GM12878 (cell line): ENCODE results near the gene C19orf12. TPM values are rescaled to one million over a fixed set of nuclear protein-coding genes. Genes with fewer than 3 reads are reported as not detected.

Experiments used
- ATAC-seq: fragments of 200-7000 bp; cut with Tn5 transposase; 3 replicates; pipeline ENCODE4 v1.9.1; 2020; ENCODE audit warnings: mild to moderate bottlenecking, moderate library complexity
- BruUV-seq: library from RNA; stranded (reverse); fragments of 400-500 nt; replicated peaks from 2 replicates; lab custom pipeline; 2021; lab: Mats Ljungman, UMichigan
- CTCF ChIA-PET: fragments of 300-600 bp; sonication (Branson Sonifier 250); formaldehyde crosslinking; extraction: SDS; loops from one replicate; lab custom pipeline; 2021; ENCODE audit warnings: inconsistent platforms; lab: Yijun Ruan, JAX
- POLR2A ChIA-PET: fragments of 350-600 bp; formaldehyde crosslinking; extraction: SDS; loops from one replicate; lab custom pipeline; 2021; ENCODE audit warnings: inconsistent platforms; lab: Charles Lee
- RAD21 ChIA-PET: fragments of 300-600 bp; sonication (Branson Sonifier 250); formaldehyde crosslinking; loops from one replicate; lab custom pipeline; 2023; ENCODE audit warnings: antibody characterized with exemption; ENCODE audit not compliant: unreplicated experiment; lab: Charles Lee
- SMC1A ChIA-PET: fragments of 300-600 bp; sonication (Branson Sonifier 250); formaldehyde crosslinking; loops from one replicate; lab custom pipeline; 2023; ENCODE audit not compliant: unreplicated experiment, uncharacterized antibody; lab: Charles Lee
- DNase-seq: peaks from one replicate; pipeline ENCODE4 v3.0.0-alpha.2; 2011; ENCODE audit warnings: low read depth, low spot score
- FAIRE-seq: peaks from 3 replicates; lab custom pipeline; 2011; peaks lifted over from hg19 to GRCh38; lab: Jason Lieb, UNC
- H2AFZ ChIP-seq: 2 replicates; pipeline ENCODE4 v1.6.0; 2011; ENCODE audit warnings: low read depth, low read length, control low read depth; ENCODE audit not compliant: control insufficient read depth
- H3K27ac ChIP-seq: 2 replicates; pipeline ENCODE4 v1.5.1; 2011; ENCODE audit warnings: control low read depth; ENCODE audit not compliant: control insufficient read depth, insufficient read depth
- H3K27me3 ChIP-seq, 2 experiments: replicated peaks in 1 of 2; 2 replicates each; pipeline versions ENCODE4 v1.6.0 to v1.6.1; 2011; ENCODE audit warnings: low read length in 1 of 2; ENCODE audit not compliant: control insufficient read depth in 2 of 2, insufficient read depth in 2 of 2
- H3K36me3 ChIP-seq, 2 experiments: 2 replicates each; pipeline ENCODE4 v1.5.1; 2011; ENCODE audit warnings: low read length in 1 of 2; ENCODE audit not compliant: control insufficient read depth in 2 of 2, insufficient read depth in 2 of 2
- H3K4me1 ChIP-seq: 2 replicates; pipeline ENCODE4 v1.6.1; 2011; ENCODE audit warnings: mild to moderate bottlenecking, low read length, moderate library complexity, mixed read lengths; ENCODE audit not compliant: control insufficient read depth, insufficient read depth
- H3K4me2 ChIP-seq: 2 replicates; pipeline ENCODE4 v1.6.0; 2011; ENCODE audit warnings: control low read depth; ENCODE audit not compliant: control insufficient read depth, insufficient read depth
- H3K4me3 ChIP-seq: fragments of 200-600 bp; sonication (generic); 2 replicates; pipeline ENCODE4 v1.5.1; 2016
- H3K79me2 ChIP-seq: 2 replicates; pipeline ENCODE4 v1.6.0; 2011; ENCODE audit warnings: low read length; ENCODE audit not compliant: control insufficient read depth, insufficient read depth
- H3K9ac ChIP-seq: 2 replicates; pipeline ENCODE4 v1.8.0; 2011; ENCODE audit warnings: low read length, control low read depth, mixed read lengths; ENCODE audit not compliant: control insufficient read depth, insufficient read depth
- H3K9me3 ChIP-seq: replicated peaks from 3 replicates; pipeline ENCODE4 v1.5.1; 2011; ENCODE audit warnings: mild to moderate bottlenecking, low read length; ENCODE audit not compliant: control insufficient read depth, insufficient read depth
- H4K20me1 ChIP-seq: 2 replicates; pipeline ENCODE4 v1.6.0; 2011; ENCODE audit not compliant: control insufficient read depth, insufficient read depth
- BACH1 ChIP-seq: fragments of 450-650 bp; IDR thresholded peaks from 2 replicates; pipeline ENCODE4 v1.6.1; 2017; ENCODE audit warnings: mild to moderate bottlenecking, borderline replicate concordance
- CEBPB ChIP-seq, 2 experiments: fragments of 150-350 bp in 1 of 2; IDR thresholded peaks; 2 replicates each; pipeline ENCODE4 v1.6.1; 2012 to 2014; ENCODE audit warnings: low read depth in 2 of 2, low read length in 2 of 2, borderline replicate concordance in 1 of 2, inconsistent platforms in 1 of 2
- CREM ChIP-seq: IDR thresholded peaks from 2 replicates; pipeline ENCODE4 v1.6.1; 2014; ENCODE audit warnings: antibody characterized with exemption, low read depth
- ETV6 ChIP-seq, 2 experiments: fragments of 450-650 bp in 1 of 2; IDR thresholded peaks in 1 of 2; conservative IDR thresholded peaks in 1 of 2; 2 replicates each; pipeline ENCODE4 v1.6.1; 2014; ENCODE audit warnings: antibody characterized with exemption in 1 of 2, borderline replicate concordance in 1 of 2, low read depth in 1 of 2, mild to moderate bottlenecking in 1 of 2, moderate library complexity in 1 of 2
- EZH2 ChIP-seq: IDR thresholded peaks from 2 replicates; pipeline ENCODE4 v1.6.1; 2012; ENCODE audit warnings: low read depth, mild to moderate bottlenecking, control low read depth, inconsistent platforms, low read length, borderline replicate concordance; ENCODE audit not compliant: control insufficient read depth
- FOXK2 ChIP-seq: fragments of 450-650 bp; IDR thresholded peaks from 2 replicates; pipeline ENCODE4 v1.6.1; 2017; ENCODE audit warnings: mild to moderate bottlenecking, moderate library complexity
- GATAD2B ChIP-seq: fragments of 450-650 bp; conservative IDR thresholded peaks from 2 replicates; pipeline ENCODE4 v1.6.1; 2017; ENCODE audit warnings: low read depth, mild to moderate bottlenecking, moderate library complexity
- HCFC1 ChIP-seq: fragments of 150-350 bp; IDR thresholded peaks from 2 replicates; pipeline ENCODE4 v1.6.1; 2014; ENCODE audit warnings: low read length
- MAX ChIP-seq: IDR thresholded peaks from 2 replicates; pipeline ENCODE4 v1.6.1; 2012; ENCODE audit warnings: low read depth, low read length, improper control_type of control experiment
- NBN ChIP-seq: fragments of 450-650 bp; IDR thresholded peaks from 2 replicates; pipeline ENCODE4 v1.6.1; 2016
- NR2C1 ChIP-seq: fragments of 450-650 bp; IDR thresholded peaks from 2 replicates; pipeline ENCODE4 v1.6.1; 2017; ENCODE audit warnings: antibody characterized with exemption, mild to moderate bottlenecking, moderate library complexity
- POLR2AphosphoS2 ChIP-seq: IDR thresholded peaks from 2 replicates; pipeline ENCODE4 v1.6.1; 2011; ENCODE audit warnings: low read depth, mild to moderate bottlenecking, low read length, improper control_type of control experiment, moderate library complexity
- POLR2AphosphoS5 ChIP-seq: IDR thresholded peaks from 2 replicates; pipeline ENCODE4 v1.6.1; 2011; ENCODE audit warnings: mild to moderate bottlenecking, low read length, inconsistent platforms
- SP1 ChIP-seq: IDR thresholded peaks from one replicate; pipeline ENCODE4 v1.6.1; 2011; ENCODE audit warnings: low read depth, low read length
- SPI1 ChIP-seq: IDR thresholded peaks from 2 replicates; pipeline ENCODE4 v1.6.1; 2011; ENCODE audit warnings: low read depth, mild to moderate bottlenecking, low read length, moderate library complexity, borderline replicate concordance; ENCODE audit not compliant: insufficient read depth
- TBL1XR1 ChIP-seq: IDR thresholded peaks from 2 replicates; pipeline ENCODE4 v1.6.1; 2012; ENCODE audit warnings: low read depth, low read length, improper control_type of control experiment
- TCF12 ChIP-seq: IDR thresholded peaks from 2 replicates; pipeline ENCODE4 v1.6.1; 2011; ENCODE audit warnings: low read depth, mild to moderate bottlenecking, low read length
- USF2 ChIP-seq: IDR thresholded peaks from 2 replicates; pipeline ENCODE4 v1.6.1; 2011; ENCODE audit warnings: low read depth, low read length, improper control_type of control experiment, borderline replicate concordance
- ZNF622 ChIP-seq: fragments of 450-650 bp; IDR thresholded peaks from 2 replicates; pipeline ENCODE4 v1.6.1; 2017; ENCODE audit warnings: mild to moderate bottlenecking, inconsistent platforms
- ZNF687 ChIP-seq: fragments of 450-650 bp; IDR thresholded peaks from 2 replicates; pipeline ENCODE4 v1.6.1; 2017; ENCODE audit warnings: mild to moderate bottlenecking, moderate library complexity
- WGBS: methylation state at CpG from one replicate; pipeline ENCODE4 v1.1.6; 2016; ENCODE audit warnings: low lambda C conversion rate; ENCODE audit not compliant: insufficient replicate concordance, insufficient coverage; ENCODE audit errors: missing lambda C conversion rate; 5-methylcytosine and 5-hydroxymethylcytosine counted together
- in situ Hi-C: fragments of 300-500 bp; cut with MboI; formaldehyde crosslinking; loops from 9 replicates; pipeline ENCODE4 v1.14.3; 2018; ENCODE audit warnings: mixed read lengths
- intact Hi-C: fragments of 100-400 bp; cut with micrococcal nuclease; formaldehyde crosslinking; loops from one replicate; pipeline ENCODE4 v1.14.2; 2022; ENCODE audit not compliant: unreplicated experiment
- polyA plus RNA-seq, 11 experiments: library from polyadenylated mRNA; depleted of rRNA in 4 of 11; unstranded in 6 of 11; stranded (reverse) in 5 of 11; fragments of >200 nt; fragmentation: Nextera tagmentation in 4 of 11; fragmentation: Illumina TruSeq in 1 of 11; extraction: Ambion mirVana in 4 of 11; extraction: Trizol in 1 of 11; gene quantifications; 1 replicate in 1 of 11; 2 replicates in 10 of 11; pipeline versions ENCODE4 v1.2.1 to v1.2.3, GENCODE V29; 2011 to 2016; ENCODE audit warnings: inconsistent platforms in 2 of 11, missing spikeins in 2 of 11, low read depth in 1 of 11
- total RNA-seq, 4 experiments: library from RNA; depleted of rRNA in 3 of 4; stranded (reverse); fragments of >200 nt in 3 of 4; fragmentation: Illumina TruSeq in 1 of 4; extraction: Trizol in 1 of 4; gene quantifications; 2 replicates each; pipeline versions ENCODE4 v1.2.1 to v1.2.3, GENCODE V29; 2013 to 2021

Gene C19orf12
- total and polyA plus RNA-seq, 10 of the 15 experiments (the other 5 are each of a cell fraction or from before 2014, with no cell fraction given) = 2.3 to 23.5 (median 20.3) TPM

GRCh38 chr19:29672933-29673336 is 42.1 kb downstream of the C19orf12 start:
- FAIRE-seq (no peak), ATAC-seq (peak; percentile 68), DNase-seq (peak; percentile 69)
- intact Hi-C loops = no loop called here
- peaks cover 8 to 36% of the 10 kb centered on the region in 2 experiments for H3K36me3 ChIP-seq
- peak overlapping the region; percentile 89 for H3K27ac ChIP-seq
- CTCF ChIA-PET = interaction anchor here (1.0 to 3.6 kb wide), 12 partner anchors 8 to 164 kb away, joined by 3 to 45 read pairs (median 6); partner anchors contain the start of genes C19orf12 and POP4
- H3K79me2 ChIP-seq = peaks cover 60% of the 10 kb centered on the region
- H3K4me1 ChIP-seq = peaks cover 53% of the 10 kb centered on the region
- peak overlapping the region; percentile 59; the same call in 1 of the 2 replicates for H3K4me3 ChIP-seq
- peak overlapping the region; percentile 50 for H3K9ac ChIP-seq
- H3K9me3 ChIP-seq = no peaks in the 10 kb centered on the region
- H4K20me1 ChIP-seq = no peaks in the 10 kb centered on the region
- H2AFZ ChIP-seq = peak overlapping the region; percentile 63
- POLR2A ChIA-PET = interaction anchor here (0.9 to 2.8 kb wide), 5 partner anchors 27 to 1204 kb away, joined by 3 to 13 read pairs (median 4); partner anchors contain the start of genes C19orf12 and POP4
- WGBS = 2% methylated on average over 11 of the region's 11 CpGs
- in situ Hi-C loops = no loop called here
- RAD21 ChIA-PET = interaction anchor here (1.4 to 3.0 kb wide), 5 partner anchors 21 to 67 kb away, joined by 5 to 22 read pairs (median 19); partner anchors contain the start of genes C19orf12 and POP4
- peak overlapping the region; percentile 77 for H3K4me2 ChIP-seq
- H3K27me3 ChIP-seq = no peaks in the 10 kb centered on the region
- SMC1A ChIA-PET = interaction anchor here (0.6 to 4.0 kb wide), 7 partner anchors 8 to 1592 kb away, joined by 3 to 22 read pairs (median 5); partner anchors contain the start of genes C19orf12 and POP4
- BruUV-seq = no TSS peak
- TF ChIP-seq POLR2AphosphoS5 (peak; percentile 59; the same call in 1 of the 2 replicates), ETV6 (conservative IDR thresholded peaks at IDR 0.05 in 1 of 2, IDR thresholded peaks at IDR 0.05 in 1 of 2; ENCODE audit: borderline replicate concordance in 1 of 2, low read depth in 1 of 2) (peak in 1 of 2 experiments; percentile 47; a peak in 1 of 4 replicates), NR2C1 (peak; percentile 73), NBN (0 out of 2 replicates have a peak, but pooled peaks have one; percentile 70), SP1 (peak; percentile 29), HCFC1 (no peak), SPI1 (peak; percentile 52; the same call in 1 of the 2 replicates), CREM (peak; percentile 33; the same call in 1 of the 2 replicates), CEBPB (IDR thresholded peaks at IDR 0.05; ENCODE audit: borderline replicate concordance in 1 of 2, low read depth in 2 of 2, low read length in 2 of 2) (no peak), ZNF622 (no peak), EZH2 (no peak), POLR2AphosphoS2 (peak; percentile 26; the same call in 1 of the 2 replicates), GATAD2B (no peak), BACH1 (no peak), USF2 (no peak), TCF12 (peak; percentile 33; the same call in 1 of the 2 replicates), FOXK2 (no peak), TBL1XR1 (0 out of 2 replicates have a peak, but pooled peaks have one; percentile 39), ZNF687 (peak; percentile 90), MAX (0 out of 2 replicates have a peak, but pooled peaks have one; percentile 21)
